NCI-H1417 (cell line): ENCODE data around the gene NPC1.
"Not testable (repeated sequence)": the region's sequence is repeated elsewhere in the genome, so short reads cannot be mapped to it uniquely, and the experiment has no call there.

Experiments used
- DNase-seq, 3 experiments: peaks; one replicate each; lab custom pipeline; 2025; lab: John Stamatoyannopoulos, UW

The NPC1 gene

GRCh38 chr18:23575309-23575651 lies 11.0 kb downstream of the NPC1 start:
- DNase-seq = no peak

GRCh38 chr18:23574611-23575308 lies 11.5 kb downstream of the NPC1 start:
- no peak for DNase-seq

- DNase-seq = no peak
These were observed 12.5 kb downstream of the NPC1 start for GRCh38 chr18:23573626-23574431.

DNA sequence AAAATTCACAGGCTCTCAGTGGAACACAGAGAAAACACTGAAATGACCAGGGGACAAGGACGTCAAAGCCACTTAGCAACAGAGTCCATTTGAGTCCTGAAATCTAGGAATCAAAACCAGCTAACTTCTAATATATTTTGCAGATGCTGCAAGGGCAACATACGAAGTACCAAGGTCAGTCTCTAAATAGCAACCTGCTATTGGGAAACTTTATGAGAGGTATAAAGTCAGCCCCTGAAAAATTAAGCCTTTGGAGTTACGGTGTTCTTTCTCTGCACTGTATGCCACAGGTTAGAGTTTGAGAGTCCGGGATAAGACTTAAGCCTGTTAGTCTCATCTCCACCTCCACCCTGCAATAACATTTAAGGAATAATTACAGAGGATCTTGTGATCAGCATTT lies 13.3 kb downstream of the NPC1 start:
- DNase-seq = no peak

DNA sequence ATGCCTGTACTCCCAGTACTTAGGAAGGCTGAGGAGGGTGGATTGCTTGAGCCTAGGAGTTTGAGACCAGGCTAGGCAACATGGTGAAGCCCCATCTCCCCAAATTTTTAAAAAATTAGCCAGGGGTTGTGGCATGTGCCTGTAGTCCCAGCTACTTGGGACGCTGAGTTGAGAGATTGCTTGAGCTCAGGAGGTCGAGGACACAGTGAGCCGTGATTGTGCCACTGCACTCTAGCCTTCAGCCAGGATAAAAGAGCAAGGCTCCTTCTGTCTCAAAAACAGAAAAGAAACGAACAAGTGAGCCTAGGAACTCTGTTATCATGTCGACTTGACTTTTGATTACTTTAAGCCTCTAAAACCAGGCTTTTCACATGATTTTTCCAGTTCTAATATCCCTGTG lies 13.7 kb downstream of the NPC1 start:
- no peak for DNase-seq

DNA sequence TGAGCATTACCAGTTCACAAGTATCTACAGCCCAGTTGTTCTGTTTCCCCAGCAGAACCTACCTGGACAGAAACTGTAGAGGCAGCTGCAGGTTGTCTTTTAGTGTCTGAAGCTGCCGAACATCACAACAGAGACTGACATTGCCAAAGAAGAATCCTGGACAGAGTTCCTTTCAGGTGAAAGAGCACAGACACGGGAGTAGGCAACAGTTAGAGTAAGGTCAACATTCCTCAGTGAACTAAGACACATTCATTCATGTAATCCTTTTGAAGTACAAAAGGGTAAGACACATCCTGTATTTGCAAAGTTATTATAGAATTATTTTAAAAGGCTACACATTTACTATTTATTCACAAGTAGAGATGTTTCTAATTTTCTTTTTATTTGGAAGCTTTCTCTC lies 14.3 kb downstream of the NPC1 start:
- DNase-seq = no peak

- DNase-seq = no peak
These were observed 15.3 kb downstream of the NPC1 start for GRCh38 chr18:23570912-23571504.

DNA sequence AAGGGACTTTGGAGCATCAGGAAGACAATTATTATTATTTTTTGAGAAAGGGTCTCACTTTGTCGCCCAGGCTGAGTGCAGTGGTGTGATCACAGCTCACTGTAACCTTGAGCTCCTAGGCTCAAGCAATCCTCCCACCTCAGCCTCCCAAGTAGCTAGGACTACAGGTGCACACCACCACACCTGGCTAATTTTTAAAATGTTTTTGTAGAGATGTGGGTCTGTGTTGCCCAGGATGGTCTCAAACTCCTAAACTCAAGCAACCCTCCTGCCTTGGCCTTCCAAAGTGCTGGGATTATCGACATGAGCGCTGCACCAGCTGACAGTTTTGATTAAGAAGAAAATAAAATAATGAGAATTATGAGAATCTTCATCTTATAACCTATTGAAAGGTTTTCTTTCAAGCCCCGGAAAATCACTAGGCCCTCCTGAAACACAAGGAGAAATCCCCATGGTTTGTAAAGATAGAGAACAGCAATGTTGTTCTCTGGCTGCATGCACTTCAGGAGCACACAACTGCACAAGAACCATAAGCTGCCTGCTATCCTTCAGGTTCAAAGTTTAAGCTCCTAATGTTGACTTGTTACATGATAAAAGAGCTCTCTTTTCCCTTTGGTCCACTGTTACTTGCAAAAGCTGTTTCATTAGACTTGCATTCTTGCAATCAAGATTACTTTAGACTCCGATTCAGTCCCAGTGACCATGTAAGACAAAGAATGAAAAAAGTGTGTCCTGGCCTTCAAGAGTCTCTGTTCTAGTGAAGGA lies 16.8 kb downstream of the NPC1 start:
- no peak for DNase-seq

GRCh38 chr18:23568281-23569138 lies 17.8 kb downstream of the NPC1 start:
- DNase-seq = no peak

- DNase-seq = no peak
These were observed 18.6 kb downstream of the NPC1 start for GRCh38 chr18:23567671-23568070.

- no peak for DNase-seq
These were observed 20.3 kb downstream of the NPC1 start for GRCh38 chr18:23565916-23566547.

GRCh38 chr18:23563377-23564043 lies 22.8 kb downstream of the NPC1 start:
- no peak for DNase-seq

DNA sequence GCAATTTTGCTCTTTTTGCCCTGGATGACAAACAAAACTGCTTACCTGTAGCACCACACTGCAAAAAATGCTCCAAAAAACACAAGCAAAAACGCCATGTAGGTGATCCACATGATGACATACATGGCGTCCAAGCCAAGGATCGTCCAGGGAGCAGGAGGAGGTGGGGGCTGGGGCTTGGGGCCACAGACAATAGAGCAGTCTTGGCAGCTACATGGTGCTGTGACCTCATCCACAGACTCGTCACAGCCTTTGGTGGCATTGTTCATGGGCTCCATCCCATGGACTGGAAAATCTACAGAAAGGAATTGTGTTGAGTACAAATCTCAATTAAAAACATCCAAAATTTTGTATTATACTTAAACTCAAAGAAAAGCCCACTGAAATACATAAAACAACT lies 26.1 kb downstream of the NPC1 start:
- no peak for DNase-seq

DNA sequence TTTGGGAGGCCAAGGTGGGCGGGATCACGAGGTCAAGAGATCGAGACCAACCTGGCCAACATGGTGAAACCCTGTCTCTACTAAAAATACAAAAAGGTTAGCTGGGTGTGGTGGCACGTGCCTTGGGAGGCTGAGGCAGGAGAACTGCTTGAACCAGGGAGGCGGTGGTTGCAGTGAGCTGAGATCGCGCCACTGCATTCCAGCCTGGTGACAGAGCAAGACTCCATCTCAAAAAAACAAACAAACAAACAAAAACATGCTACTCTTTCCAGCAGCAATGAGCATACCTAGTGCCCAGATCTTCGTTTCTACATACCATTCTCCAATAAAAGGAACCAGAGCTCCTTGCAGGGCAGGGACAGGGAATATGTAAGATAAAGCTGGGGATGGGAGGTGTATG lies 28.8 kb downstream of the NPC1 start:
- not testable (repeated sequence) for DNase-seq

GRCh38 chr18:23556145-23556780 lies 30.0 kb downstream of the NPC1 start:
- DNase-seq = no peak

DNA sequence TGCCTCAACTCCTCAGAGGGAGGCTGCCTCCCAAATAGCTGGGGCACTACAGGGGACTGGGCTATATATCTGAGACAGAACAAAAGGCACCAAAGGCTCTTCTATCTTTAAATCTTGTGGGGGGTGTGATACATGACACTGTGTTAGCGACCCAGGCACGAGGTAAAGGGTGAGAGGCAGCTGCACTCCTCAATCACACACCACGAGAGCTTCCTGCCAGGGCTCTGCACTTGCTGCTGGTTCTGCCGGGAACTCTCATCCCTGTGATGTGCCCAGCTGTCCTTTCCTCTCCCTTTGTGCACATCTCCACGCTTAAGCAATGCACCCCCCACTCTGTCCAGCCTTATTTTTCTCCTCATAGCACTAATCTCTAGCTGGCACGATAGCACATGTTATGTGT lies 32.4 kb downstream of the NPC1 start:
- no peak for DNase-seq

- DNase-seq = no peak
These were observed 33.8 kb downstream of the NPC1 start for GRCh38 chr18:23552505-23552904.

DNA sequence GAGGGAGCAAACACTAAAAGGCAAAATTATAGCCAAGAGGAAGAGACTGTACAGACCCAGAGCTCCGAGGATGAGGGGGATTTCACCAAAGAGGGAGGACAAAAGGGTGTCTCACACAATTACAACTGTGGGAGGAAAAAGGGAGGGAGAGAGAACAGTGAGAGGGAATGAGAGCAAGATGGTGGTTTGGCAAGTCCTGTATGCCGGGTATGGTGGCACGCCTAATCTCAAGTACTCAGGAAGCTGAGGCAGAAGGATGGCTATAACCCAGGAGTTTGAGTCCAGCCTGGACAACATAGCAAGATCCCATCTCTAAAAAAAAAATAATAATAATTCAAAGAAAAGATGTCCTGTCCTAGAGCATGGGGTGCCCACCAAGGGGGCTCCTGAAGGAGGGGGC lies 34.3 kb downstream of the NPC1 start:
- no peak for DNase-seq

GRCh38 chr18:23550898-23551297 lies 35.4 kb downstream of the NPC1 start:
- DNase-seq = no peak

DNA sequence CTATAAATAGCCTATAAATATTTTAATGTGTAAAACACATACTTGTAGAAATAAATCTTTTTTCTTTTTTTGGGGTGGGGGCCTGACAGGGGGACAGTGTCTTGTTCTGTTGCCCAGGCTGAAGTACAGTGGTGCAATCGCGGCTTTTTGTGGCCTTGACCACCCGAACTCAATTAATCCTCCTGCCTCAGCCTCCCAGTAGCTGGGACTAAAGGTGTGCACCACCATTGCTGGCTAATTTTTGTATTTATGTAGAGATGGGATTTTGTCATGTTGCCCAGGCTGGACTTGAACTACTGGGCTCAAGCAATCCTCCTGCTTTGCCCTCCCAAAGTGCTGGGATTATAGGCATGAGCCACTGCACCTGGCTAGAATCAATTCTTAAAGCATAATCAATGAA lies 37.6 kb downstream of the NPC1 start:
- no peak for DNase-seq
